ENCODE data around the gene LLPH.

- TF ChIP-seq, protein P1, sequence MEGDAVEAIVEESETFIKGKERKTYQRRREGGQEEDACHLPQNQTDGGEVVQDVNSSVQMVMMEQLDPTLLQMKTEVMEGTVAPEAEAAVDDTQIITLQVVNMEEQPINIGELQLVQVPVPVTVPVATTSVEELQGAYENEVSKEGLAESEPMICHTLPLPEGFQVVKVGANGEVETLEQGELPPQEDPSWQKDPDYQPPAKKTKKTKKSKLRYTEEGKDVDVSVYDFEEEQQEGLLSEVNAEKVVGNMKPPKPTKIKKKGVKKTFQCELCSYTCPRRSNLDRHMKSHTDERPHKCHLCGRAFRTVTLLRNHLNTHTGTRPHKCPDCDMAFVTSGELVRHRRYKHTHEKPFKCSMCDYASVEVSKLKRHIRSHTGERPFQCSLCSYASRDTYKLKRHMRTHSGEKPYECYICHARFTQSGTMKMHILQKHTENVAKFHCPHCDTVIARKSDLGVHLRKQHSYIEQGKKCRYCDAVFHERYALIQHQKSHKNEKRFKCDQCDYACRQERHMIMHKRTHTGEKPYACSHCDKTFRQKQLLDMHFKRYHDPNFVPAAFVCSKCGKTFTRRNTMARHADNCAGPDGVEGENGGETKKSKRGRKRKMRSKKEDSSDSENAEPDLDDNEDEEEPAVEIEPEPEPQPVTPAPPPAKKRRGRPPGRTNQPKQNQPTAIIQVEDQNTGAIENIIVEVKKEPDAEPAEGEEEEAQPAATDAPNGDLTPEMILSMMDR (IDR thresholded peaks at IDR 0.05 in 8 of 11, conservative IDR thresholded peaks at IDR 0.05 in 3 of 11), result no peak
- TF ChIP-seq POLR2A (IDR thresholded peaks at IDR 0.05) (no peak), POLR2AphosphoS5 (IDR thresholded peaks at IDR 0.05) (no peak)
Measured at GRCh38 chr12:66164349-66164821, 33.8 kb upstream of the LLPH start.
